ENCODE measurements around the gene STAG1.
"Not testable (repeated sequence)": the region's sequence is repeated elsewhere in the genome, so short reads cannot be mapped to it uniquely, and the experiment has no call there.

The STAG1 gene

GRCh38 chr3:136485777-136486176 lies 266.4 kb downstream of the STAG1 start:
- DNase-seq = no peak

GRCh38 chr3:136476280-136476679 lies 275.9 kb downstream of the STAG1 start:
- no peak for DNase-seq

- DNase-seq = not testable (repeated sequence)
Measured at GRCh38 chr3:136474876-136475275, 277.3 kb downstream of the STAG1 start.

- no peak for DNase-seq
Measured at GRCh38 chr3:136473716-136474326, 278.4 kb downstream of the STAG1 start.

GRCh38 chr3:136465296-136465695 lies 286.9 kb downstream of the STAG1 start:
- no peak for DNase-seq

GRCh38 chr3:136464502-136464901 lies 287.7 kb downstream of the STAG1 start:
- no peak for DNase-seq

- no peak for DNase-seq
Measured at GRCh38 chr3:136463170-136463569, 289.0 kb downstream of the STAG1 start.

- no peak for DNase-seq
Measured at GRCh38 chr3:136457793-136458192, 294.4 kb downstream of the STAG1 start.

GRCh38 chr3:136456196-136456595 lies 296.0 kb downstream of the STAG1 start:
- DNase-seq = no peak

- no peak for DNase-seq
Measured at GRCh38 chr3:136444581-136444980, 307.6 kb downstream of the STAG1 start.

- DNase-seq = no peak
Measured at GRCh38 chr3:136437043-136437442, 315.1 kb downstream of the STAG1 start.

- DNase-seq = no peak
Measured at GRCh38 chr3:136434429-136434828, 317.7 kb downstream of the STAG1 start.

GRCh38 chr3:136432685-136433084 lies 319.5 kb downstream of the STAG1 start:
- no peak for DNase-seq

- no peak for DNase-seq
Measured at GRCh38 chr3:136428167-136428566, 324.0 kb downstream of the STAG1 start.

GRCh38 chr3:136427236-136427635 lies 324.9 kb downstream of the STAG1 start:
- no peak for DNase-seq

GRCh38 chr3:136414476-136414875 lies 337.7 kb downstream of the STAG1 start:
- no peak for DNase-seq

- DNase-seq = no peak
Measured at GRCh38 chr3:136412307-136412706, 339.9 kb downstream of the STAG1 start.

- DNase-seq = no peak
Measured at GRCh38 chr3:136409549-136409948, 342.6 kb downstream of the STAG1 start.

GRCh38 chr3:136404056-136404455 lies 348.1 kb downstream of the STAG1 start:
- DNase-seq = no peak

GRCh38 chr3:136396916-136397315 lies 355.3 kb downstream of the STAG1 start:
- DNase-seq = no peak

- no peak for DNase-seq
Measured at GRCh38 chr3:136390574-136390973, 361.6 kb downstream of the STAG1 start.

- DNase-seq = no peak
Measured at GRCh38 chr3:136387031-136387430, 365.1 kb downstream of the STAG1 start.

- DNase-seq = no peak
Measured at GRCh38 chr3:136385457-136385856, 366.7 kb downstream of the STAG1 start.

GRCh38 chr3:136381051-136381450 lies 371.1 kb downstream of the STAG1 start:
- DNase-seq = no peak

GRCh38 chr3:136380530-136380929 lies 371.6 kb downstream of the STAG1 start:
- no peak for DNase-seq

GRCh38 chr3:136378011-136378410 lies 374.2 kb downstream of the STAG1 start:
- DNase-seq = no peak

Measured in activated CD4-positive, CD25-positive, alpha-beta regulatory T cell (primary cell).